Activated gamma-delta T cell treated with anti-CD3 and anti-CD28 coated beads, Interleukin-2, amount 50 U/mL, for 16 hours (primary cell): ENCODE data around the gene PA2G4.

Source experiments
- DNase-seq: peaks from one replicate; pipeline ENCODE4 v3.0.0-alpha.2; 2020; ENCODE audit warnings: low read depth

Gene PA2G4

DNA sequence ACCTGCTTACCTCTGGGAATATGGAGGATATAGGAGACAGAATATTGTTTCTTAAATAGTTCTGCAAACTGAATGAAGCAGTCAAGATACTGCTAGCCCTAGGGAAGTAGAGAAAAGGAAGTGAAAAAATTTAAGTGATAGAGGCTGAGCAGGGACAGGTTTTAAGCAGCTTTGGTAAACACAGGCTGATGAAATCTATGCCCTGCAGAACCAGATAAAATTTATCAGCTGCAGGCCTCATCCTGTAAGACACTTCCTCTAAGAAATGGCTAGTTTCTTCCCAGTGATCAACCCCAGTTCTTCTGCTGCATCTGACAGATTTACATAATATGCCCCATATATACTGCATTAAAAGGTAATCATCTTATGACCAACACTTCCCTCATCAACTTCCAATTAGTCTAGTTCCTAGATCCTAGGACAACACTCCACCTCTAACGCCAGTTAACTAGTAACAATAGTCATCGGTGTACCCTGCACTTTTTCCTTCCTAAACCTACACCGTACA is 22.4 kb downstream of the PA2G4 start:
- DNase-seq: no peak

DNA sequence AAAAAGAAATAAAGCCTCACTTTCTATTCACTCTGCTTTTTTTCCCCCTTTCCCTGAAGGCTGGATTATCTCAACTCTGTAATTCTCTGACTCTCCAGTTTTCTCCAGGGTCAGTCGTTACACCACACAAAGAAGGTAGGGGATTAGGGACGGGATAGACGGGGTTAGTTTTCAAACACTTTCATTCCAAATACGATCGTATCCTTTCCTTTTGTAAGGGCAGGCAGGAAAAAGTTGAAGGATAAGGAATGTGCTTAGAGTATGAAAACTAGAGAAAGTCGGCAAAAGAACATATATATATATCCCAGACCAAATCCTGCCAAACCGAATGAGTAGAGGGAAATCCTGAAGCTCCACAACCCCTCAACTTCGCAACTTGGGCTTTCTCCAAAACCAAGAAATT is 23.1 kb downstream of the PA2G4 start:
- DNase-seq: no peak

DNA sequence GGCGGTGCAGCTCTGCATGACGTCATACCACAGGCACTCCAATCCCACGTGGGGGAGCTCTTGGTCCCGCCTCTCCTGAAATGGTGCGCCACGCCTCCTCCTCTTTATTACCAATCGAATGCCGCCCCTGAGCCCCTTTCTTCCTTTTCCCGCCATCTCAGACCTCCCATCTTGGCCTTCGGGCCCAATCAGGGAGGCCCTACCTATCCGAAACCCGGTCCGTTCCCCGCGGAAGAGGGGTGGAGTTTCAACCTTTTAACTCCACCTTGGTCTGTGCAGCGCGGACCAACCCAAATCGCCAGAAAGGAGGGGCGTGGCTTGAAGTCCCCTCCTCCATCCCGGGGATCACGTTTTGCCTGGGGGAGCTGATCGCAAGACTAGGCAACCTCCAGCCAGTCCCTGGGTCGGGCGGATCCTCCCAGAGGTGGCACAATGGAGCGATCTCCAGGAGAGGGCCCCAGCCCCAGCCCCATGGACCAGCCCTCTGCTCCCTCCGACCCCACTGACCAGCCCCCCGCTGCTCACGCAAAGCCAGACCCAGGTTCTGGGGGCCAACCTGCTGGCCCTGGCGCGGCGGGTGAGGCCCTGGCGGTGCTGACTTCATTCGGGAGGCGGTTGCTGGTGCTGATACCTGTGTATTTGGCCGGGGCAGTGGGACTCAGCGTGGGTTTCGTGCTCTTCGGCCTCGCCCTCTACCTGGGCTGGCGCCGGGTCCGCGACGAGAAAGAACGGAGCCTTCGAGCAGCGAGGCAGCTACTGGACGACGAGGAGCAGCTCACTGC is 23.7 kb downstream of the PA2G4 start, which contains the start of gene ESYT1:
TSS of gene ESYT1 (plus strand) at position 380 of the 782 bp plus-strand sequence. CDS start at position 433, 53 bp downstream.
- DNase-seq: peak; percentile 96

DNA sequence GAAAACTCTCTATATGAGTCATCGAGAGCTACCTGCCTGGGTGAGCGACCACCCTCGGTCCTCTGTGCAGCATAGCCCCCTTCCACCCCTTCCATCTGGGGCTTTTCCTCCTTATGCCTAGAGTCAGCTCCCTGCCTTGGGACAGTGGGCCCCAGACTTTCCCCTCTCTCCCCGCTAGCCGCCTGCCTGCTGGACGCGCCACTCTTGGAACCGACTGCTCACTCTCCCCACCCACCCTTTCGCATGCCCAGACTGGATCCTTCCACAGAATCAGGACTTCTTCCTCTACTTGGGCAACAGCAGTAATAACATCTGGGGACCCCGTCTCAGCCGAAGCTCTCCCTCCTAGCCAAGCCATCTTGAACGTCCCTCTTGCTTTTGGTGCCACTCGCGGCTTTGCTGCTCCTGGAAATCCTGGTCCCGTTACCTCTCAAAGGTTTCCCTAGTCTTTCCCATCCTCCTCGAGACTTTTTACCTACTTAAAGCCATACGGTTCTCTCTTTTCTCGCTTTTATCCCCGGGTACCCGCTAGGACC is 24.4 kb downstream of the PA2G4 start:
- no peak for DNase-seq

DNA sequence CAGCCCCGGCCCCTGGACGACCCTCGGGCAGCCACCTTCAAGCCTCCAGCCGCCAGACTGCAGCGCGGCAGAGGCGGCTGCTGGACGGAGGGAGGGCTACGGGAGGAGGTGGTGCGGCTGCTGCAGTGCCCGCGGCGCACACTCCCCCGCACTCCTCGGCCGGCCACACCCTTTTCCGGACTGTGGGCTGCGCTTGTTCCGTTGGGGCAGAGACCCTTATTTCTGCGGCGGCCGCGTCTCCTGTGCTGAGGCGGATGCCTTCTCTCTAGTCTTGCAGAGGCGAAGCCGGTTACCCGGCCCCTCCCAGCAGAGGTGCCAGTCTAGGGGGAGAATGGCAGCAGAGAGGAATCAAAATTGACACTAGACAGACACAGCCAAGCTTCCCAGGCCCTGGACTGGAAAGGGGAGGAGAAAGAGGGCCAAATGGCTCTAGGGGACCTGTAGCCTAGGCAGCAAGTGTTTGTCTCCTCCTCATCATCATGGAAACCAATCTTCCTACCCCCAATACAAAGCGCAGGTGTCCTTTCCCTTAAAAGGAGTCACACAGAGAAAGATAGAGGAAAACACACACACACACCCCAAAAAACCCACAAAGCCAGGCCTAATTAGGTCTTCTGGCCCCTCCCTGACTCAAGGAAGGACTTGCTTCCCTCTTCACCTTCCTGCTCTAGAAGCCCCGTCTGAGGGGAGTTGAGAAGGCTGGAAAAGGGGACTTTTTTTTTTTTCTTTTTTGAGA is 25.0 kb downstream of the PA2G4 start:
- DNase-seq: peak; percentile 69

DNA sequence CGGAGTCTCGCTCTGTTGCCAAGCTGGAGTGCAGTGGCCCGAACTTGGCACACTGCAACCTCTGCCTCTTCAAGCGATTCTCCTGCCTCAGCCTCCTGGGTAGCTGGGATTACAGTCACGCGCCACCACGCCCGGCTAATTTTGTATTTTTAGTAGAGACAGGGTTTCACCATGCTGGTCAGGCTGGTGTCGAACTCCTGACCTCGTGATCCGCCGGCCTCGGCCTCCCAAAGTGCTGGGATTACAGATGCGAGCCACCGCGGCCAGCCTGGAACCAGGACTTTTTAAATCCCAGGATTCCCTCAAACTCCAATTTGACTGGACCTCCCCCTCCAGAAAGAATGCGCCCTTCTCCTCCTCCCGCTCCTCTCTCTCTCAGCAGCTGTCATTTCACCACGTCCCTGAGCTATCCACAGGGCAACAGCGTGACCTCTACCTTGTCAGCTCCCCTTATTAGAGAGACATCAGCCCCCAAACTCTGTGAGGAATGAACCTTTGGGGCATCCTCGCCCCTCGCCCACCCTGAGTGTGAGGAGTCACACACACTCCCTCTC is 25.7 kb downstream of the PA2G4 start:
- DNase-seq: no peak

DNA sequence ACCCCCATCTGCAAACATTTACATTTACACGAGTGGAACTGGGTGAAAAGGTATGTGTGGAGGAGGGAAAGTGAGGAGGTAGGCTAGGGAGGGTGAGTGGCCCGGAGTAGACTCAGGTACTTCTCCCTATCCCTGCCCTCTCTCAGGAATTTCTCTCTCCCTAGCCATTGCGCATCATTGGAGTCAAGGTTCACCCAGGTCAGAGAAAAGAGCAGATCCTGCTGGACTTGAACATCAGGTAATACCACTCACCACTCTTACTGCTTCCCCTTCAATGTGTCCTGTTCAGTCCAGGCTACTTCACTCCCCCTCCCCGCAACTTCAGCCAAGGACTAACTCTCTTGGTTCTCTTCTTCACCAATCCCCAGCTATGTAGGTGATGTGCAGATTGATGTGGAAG is 26.5 kb downstream of the PA2G4 start:
- no peak for DNase-seq

DNA sequence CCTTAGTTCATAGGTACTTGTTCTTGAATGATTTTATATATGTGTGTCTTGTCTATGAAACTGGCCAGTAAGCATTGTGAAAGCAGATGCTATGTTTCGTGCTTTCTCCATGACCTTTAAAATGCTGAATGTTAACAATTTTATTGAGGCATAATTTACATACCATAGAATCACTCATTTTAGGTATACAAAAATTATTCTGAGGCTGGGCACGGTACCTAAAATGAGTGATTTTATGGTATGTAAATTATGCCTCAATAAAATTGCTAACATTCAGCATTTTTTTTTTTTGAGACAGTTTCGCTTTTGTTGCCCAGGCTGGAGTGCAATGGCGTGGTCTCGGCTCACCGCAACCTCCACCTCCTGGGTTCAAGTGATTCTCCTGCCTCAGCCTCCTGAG is 30.5 kb downstream of the PA2G4 start:
- no peak for DNase-seq

DNA sequence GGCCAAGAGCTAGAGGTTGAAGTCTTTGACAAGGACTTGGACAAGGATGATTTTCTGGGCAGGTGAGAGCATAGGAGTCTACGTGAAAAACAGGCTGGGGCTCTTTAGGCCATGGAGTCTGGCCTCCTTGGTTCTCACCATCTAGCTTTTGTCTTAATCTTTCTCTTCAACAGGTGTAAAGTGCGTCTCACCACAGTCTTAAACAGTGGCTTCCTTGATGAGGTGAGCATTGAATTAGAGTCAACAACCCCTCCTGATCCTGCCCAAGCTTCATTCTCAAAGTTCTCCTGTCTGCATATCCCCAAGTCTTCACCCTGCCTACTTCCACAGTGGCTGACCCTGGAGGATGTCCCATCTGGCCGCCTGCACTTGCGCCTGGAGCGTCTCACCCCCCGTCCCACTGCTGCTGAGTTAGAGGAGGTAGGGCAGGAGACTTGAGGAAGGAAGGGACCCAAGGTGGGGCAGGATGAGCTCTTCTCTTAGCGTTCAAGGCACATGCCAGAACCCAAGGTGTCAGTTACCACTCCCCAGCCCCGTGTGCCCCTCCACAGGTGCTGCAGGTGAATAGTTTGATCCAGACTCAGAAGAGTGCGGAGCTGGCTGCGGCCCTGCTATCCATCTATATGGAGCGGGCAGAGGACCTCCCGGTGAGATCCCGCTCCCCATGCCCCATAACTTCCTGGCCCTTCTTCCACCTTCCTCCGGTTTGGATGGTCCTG is 33.7 kb downstream of the PA2G4 start:
- no peak for DNase-seq

DNA sequence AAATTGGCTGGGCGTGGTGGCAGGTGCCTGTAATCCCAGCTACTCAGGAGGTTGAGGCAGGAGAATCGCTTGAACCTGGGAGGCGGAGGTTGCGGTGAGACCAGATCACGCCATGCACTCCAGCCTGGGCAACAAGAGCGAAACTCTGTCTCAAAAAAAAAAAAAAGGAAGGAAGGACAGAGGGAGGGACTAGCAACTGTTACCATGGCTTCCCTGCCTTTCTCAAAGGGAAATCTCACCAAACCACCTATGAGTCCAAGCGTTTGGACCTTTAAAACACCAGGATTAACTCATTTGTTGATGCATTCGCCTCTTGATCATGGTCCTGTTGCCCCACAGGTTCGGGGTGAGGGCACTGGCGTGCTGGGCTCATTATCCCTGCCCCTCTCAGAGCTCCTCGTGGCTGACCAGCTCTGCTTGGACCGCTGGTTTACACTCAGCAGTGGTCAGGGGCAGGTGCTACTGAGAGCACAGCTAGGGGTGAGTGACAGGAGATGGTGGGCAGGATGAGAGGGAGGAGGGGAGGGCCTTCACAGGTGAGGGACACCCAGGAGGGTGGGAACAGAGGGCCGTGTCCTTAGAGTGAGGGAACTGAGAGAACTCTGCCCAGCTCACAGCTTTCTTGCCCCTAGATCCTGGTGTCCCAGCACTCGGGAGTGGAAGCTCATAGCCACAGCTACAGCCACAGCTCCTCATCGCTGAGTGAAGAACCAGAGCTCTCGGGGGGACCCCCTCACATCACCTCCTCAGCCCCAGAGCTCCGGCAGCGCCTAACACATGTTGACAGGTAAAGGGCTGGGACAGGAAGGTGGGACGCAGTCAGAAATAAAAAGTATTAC is 37.8 kb downstream of the PA2G4 start:
- DNase-seq: no peak

DNA sequence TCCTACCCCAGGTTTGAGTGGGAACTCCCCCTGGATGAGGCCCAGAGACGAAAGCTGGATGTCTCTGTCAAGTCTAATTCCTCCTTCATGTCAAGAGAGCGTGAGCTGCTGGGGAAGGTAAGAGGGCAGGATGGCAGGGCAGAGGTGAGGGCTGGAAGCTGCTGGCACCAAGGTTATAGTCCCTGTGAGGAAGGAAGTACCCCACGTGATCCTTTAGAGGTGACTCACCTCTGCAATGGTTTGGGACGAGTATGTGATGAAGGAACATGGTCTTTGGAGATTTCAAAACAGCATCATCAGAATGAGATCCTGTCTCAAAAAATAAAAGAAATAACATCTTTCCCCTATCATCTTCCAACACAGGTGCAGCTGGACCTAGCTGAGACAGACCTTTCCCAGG is 38.9 kb downstream of the PA2G4 start:
- no peak for DNase-seq

DNA sequence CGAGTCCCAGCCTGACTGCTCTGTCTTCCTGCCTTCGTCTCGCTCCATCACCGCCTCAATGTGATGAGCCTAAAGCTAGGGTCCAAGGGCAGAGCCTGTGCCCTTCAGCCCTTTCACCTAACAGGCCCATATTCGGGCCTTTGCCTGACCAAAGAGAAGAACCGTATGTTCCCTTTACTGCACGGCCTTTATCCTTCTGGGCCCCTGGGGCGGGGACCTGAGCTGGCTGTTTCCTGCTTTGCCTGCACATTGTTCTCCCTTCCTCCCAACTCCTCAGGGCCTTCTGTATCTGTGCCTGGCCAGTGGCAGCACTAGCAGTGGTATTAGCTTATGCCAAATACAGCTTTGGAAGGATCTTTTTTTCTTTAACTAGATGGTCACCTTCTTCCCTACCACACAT is 39.5 kb downstream of the PA2G4 start:
- no peak for DNase-seq

DNA sequence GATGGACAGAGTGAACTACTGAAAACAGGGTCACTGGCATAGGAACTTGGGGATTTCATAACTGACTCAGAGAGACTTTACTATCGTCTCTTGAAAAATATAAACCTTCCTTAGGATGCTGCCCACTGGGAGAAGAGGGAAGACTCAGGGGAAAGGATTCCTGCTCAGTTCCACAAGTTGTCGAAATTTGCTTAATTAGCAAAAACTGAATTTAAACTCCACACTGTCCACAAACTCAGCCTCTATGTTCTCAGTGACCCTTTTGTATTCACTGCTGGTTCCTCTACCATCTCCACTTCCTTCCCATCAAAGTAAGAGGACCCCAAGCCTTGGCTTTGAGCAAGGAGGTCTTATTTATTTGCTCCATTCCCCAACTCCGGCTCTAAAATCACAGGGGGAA is 40.9 kb downstream of the PA2G4 start:
- no peak for DNase-seq

DNA sequence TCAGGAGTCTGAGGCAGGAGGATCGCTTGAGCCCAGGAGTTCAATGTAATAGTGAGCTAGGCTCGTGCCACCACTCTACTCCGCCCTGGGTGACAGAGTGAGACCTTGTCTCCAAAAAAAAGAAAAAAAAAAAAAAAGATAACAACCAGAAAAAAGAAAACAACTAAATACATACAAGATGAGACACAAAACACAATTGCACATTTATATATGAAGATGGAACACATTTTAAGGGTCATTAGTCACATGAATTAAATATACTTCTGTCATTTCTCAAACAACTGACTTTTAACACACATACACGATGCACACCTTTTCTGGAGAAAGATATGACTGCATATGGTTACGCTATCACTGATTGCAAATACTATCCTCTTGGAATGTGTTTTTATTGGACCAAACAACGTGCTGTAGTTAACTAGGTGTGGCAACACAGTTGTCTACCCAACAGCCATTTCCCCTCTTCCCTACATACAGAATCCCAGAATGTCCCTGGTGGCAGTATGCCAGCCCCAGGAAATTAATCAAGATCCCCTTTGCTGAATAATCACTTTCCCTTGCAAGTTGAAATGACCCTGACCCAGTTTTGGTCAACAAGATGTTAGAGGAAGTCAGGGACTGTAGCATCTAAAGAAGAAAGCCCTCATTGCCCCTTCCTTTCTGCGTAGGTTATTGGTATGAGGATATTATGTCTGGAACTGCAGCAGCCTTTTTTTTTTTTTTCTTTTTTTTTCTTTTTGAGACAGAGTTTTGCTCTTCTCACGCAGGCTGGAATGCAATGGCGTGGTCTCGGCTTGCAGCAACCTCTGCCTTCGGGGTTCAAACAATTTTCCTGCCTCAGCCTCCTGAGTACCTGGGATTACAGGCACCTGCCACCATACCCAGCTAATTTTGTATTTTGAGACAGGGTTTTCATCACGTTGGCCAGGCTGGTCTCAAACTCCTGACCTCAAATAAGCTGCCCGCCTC is 42.4 kb downstream of the PA2G4 start:
- no peak for DNase-seq

DNA sequence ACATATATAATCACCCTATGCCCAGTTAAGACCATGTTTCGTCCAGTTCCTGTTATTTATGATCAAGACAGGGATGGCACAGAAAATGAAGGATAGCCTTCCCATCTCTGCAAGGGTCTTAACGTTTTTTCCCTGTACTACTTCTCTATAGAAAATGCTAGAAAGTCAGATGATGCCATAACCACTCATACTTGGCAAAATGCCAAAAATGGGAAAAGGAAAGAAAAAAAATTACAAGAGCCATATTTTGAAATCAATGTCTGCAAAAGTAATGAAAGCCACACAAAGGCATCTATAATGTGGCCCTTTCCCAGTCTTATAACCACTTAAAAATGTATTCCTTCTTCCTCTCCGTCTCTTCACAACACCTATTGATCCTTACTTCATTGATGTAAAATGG is 46.2 kb downstream of the PA2G4 start:
- DNase-seq: no peak

DNA sequence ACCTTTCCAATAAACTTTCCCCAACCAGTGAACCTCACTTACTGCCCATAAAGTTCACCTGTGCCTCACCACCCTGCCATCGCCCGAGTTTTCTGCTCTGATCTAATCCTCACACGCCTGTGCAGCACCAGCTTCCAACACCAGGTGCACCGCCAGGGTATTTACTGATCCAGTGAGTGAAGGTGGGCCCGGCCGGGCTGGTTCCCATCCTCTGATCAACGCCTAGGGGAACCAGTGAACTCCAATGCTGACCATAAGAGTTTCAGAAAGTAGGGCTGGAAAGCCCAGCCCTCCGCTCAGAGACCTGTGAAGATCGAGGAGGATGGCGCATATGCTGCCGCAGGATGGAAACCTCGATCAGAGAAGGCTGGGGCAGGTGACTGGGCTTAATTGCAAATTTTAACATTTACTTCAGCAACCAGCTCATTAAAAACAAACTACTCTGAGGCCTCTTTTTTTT is 47.3 kb downstream of the PA2G4 start:
- peak; percentile 46 for DNase-seq

DNA sequence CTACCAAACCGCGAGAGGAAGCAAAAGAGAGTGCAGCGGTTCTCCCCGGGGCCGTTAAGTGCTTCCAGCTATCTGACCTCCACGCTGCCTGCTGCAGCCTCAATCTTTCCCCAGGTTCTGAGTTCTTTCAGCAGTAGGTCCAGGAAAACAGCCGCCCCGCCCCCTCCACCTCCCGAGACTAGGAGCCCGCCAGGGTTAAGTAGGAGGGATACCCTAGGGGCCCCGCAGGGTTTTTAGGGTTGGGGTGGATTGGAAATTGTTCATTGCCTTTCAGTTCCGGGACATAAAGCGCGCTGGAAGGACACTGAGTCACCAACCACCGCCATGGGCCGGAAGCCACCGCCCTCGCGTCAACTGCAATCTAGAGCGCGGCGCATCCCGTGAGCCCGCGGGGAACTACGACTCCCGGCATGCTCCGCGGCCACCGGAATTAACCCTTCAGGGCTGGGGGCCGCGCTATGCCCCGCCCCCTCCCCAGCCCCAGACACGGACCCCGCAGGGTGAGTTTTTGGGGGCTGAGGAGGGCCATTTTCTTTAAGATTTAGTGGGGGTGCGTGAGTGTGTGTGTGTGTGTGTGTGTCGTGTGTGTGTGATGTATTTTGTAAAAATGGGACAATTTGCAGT is 47.9 kb downstream of the PA2G4 start, which contains the start of gene MYL6B:
TSS of gene MYL6B (plus strand) at position 456 of the 624 bp plus-strand sequence. CDS start 1,332 bp downstream, outside the sequence.
- DNase-seq: peak; percentile 88

DNA sequence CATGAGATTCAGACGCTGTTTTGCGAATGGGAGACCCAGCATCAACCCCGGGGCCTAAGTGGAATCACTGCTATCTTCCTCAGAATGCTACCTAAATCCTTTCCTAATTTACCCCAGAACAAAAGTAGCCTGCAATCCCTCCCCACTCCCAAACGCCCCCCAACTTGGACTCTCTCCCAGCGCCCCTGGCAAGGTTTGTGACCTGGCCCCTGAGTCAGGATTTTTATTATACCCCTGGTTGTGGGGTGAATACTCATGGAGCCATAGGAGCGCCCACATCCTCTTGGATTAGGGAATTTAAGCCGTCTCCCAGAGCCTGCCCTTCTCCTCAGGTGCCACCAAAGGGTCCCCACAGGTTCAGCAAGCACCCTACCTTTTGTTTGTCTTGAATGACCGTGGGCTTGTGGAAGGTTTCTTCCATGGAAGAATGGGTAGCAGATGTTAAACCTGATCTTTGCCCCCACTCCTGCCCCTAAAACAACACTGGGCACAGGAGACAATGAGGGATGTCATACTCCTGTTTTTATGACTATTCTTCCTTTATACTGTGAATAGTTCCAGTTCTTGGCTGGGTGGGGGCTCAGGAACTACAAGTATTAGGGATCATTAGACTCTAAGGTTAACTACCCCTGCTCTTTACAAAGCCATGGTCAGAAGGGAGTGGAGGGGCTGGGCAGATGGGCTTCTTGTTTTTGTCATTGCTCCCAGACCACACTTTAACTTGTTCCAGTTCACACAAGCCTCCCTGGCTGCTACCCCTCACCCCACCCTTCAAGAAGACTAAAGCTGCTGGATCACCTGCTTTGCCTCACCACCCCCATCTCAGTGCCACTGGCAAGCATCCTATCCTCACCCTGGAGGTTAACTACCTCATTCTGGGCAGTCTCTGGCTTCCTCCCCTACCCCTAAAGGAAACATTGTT is 48.7 kb downstream of the PA2G4 start:
- no peak for DNase-seq
